Immature natural killer cell (primary cell): ENCODE results near the gene GPNMB. TPM values are rescaled to one million over a fixed set of nuclear protein-coding genes. Genes with fewer than 3 reads are reported as not detected.
"Not testable (repeated sequence)": the region's sequence is repeated elsewhere in the genome, so short reads cannot be mapped to it uniquely, and the experiment has no call there.

Experiments used
- DNase-seq, 3 donors: peaks; one replicate each; pipeline ENCODE4 v3.0.0; 2022; ENCODE audit warnings: mixed read lengths in 1 of 3
- H3K27ac Mint-ChIP-seq, 6 donors: one replicate each; pipeline ENCODE4 v1.8.0; 2020; ENCODE audit warnings: mixed read lengths in 6 of 6, mild to moderate bottlenecking in 5 of 6, inconsistent platforms in 4 of 6, moderate library complexity in 3 of 6
- H3K27me3 Mint-ChIP-seq, 3 donors: one replicate each; pipeline ENCODE4 v1.8.0; 2020 to 2021; ENCODE audit warnings: low read depth in 3 of 3, mild to moderate bottlenecking in 3 of 3, mixed read lengths in 3 of 3, moderate library complexity in 3 of 3, inconsistent platforms in 1 of 3
- H3K36me3 Mint-ChIP-seq, 3 donors: one replicate each; pipeline ENCODE4 v1.8.0; 2020; ENCODE audit warnings: mixed read lengths in 3 of 3, inconsistent platforms in 2 of 3, mild to moderate bottlenecking in 2 of 3
- H3K4me1 Mint-ChIP-seq, 2 donors: one replicate each; pipeline ENCODE4 v1.8.0; 2020; ENCODE audit warnings: inconsistent platforms in 2 of 2, mild to moderate bottlenecking in 2 of 2, mixed read lengths in 2 of 2, moderate library complexity in 1 of 2
- H3K4me3 Mint-ChIP-seq, 5 donors: one replicate each; pipeline ENCODE4 v1.8.0; 2020; ENCODE audit warnings: mild to moderate bottlenecking in 5 of 5, mixed read lengths in 5 of 5, inconsistent platforms in 3 of 5, moderate library complexity in 3 of 5
- H3K9me3 Mint-ChIP-seq, 6 donors: one replicate each; pipeline ENCODE4 v1.8.0; 2020; ENCODE audit warnings: mild to moderate bottlenecking in 6 of 6, mixed read lengths in 6 of 6, inconsistent platforms in 4 of 6, moderate library complexity in 3 of 6
- polyA plus RNA-seq, 3 donors: library from polyadenylated mRNA; unstranded; fragments of 300-500 nt; fragmentation: Illumina TruSeq; gene quantifications; one replicate each; pipeline ENCODE4 v1.2.3, GENCODE V29; 2021

GPNMB gene
- polyA plus RNA-seq = not detected

DNA sequence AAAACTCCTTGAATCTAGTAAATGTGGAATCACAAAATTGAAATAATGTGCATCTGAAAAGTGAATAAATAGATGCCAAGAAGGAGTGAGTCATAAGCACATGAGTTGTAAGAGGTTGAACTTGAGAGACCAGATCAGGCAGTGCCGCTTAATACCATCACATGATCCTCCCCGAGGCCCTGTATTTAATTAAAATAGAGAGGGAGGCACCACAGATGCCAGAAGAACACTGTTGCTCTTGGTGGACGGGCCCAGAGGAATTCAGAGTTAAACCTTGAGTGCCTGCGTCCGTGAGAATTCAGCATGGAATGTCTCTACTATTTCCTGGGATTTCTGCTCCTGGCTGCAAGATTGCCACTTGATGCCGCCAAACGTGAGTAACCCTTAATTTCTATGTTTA lies at the start of gene GPNMB:
Gene GPNMB (plus strand): TSS at position 221 of the 400 bp plus-strand sequence. CDS start 83 bp downstream, at position 304.
- H3K9me3 Mint-ChIP-seq = no peaks in the 10 kb centered on the region
- no peaks in the 10 kb centered on the region for H3K4me1 Mint-ChIP-seq
- H3K27ac Mint-ChIP-seq = no peak within 1 kb of the TSS
- no peak within 1 kb of the TSS for H3K4me3 Mint-ChIP-seq
- no peak for DNase-seq
- H3K27me3 Mint-ChIP-seq = peaks cover 9 to 22% (median 18%) of the 10 kb centered on the region in 3 donors
- H3K36me3 Mint-ChIP-seq = peaks cover 0 to 5% (median 4%) of the 10 kb centered on the region in 3 donors

DNA sequence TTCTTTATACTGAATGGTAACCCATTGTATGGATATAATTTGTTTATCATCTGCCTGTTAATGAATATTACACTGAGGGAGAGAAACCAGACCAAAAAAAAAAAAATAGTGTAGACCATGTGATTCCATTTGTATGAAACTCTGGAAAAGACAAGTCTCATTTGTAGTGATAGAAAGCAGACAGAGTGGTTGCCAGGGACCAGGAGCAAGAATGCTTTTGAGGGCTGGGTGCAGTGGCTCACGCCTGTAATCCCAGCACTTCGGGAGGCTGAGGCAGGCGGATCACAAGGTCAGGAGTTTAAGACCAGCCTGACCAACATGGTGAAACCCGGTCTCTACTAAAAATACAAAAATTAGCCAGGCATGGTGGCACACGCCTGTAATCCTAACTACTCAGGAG lies 48.8 kb upstream of the GPNMB start:
- H3K4me1 Mint-ChIP-seq, H3K9me3 Mint-ChIP-seq, H3K4me3 Mint-ChIP-seq, DNase-seq, H3K27me3 Mint-ChIP-seq: not testable (repeated sequence)
- Mint-ChIP-seq H3K27ac (peak overlapping the region in 2 of 6 donors; percentile 12 to 55), H3K36me3 (peaks cover 15 to 41% (median 27%) of the 10 kb centered on the region in 3 donors)

DNA sequence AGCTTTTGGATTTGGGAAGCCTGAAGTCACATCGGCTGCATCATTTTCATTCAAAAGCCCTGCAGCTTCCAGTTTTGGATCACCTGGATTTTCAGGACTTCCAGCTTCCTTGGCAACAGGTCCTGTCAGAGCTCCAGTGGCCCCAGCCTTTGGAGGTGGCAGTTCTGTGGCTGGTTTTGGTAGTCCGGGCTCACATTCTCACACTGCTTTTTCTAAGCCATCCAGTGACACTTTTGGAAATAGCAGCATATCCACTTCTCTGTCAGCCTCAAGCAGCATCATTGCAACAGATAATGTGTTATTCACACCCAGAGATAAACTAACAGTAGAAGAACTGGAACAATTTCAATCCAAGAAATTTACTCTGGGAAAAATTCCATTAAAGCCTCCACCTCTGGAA lies 46.2 kb upstream of the GPNMB start:
- peaks cover 26 to 54% (median 34%) of the 10 kb centered on the region in 3 donors for H3K36me3 Mint-ChIP-seq
- peaks cover 0 to under 1% (median 0%) of the 10 kb centered on the region in 3 donors for H3K27me3 Mint-ChIP-seq
- no peak overlapping the region for H3K27ac Mint-ChIP-seq
- H3K9me3 Mint-ChIP-seq = no peaks in the 10 kb centered on the region
- DNase-seq = no peak
- peaks cover under 1 to 2% of the 10 kb centered on the region in 2 donors for H3K4me1 Mint-ChIP-seq
- no peak overlapping the region for H3K4me3 Mint-ChIP-seq

DNA sequence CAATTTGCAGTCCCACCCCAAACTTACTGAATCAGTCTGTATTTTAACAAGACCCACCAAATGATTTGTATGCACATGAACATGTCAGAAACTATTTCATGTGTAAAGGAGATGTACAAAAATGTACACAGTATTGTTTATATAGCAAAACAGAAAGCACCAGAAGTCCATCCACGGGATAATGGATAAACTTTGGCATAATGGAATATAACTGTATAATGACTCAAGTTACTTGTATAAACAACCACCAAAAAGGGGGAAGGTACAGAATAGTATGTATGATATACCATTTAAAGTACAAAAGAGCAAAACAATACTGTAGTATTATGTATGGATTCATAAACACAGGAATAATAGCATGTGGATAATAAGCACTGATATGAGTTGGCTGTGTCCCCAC lies 42.3 kb upstream of the GPNMB start:
- H3K4me1 Mint-ChIP-seq = peaks cover 10 to 17% of the 10 kb centered on the region in 2 donors
- no peak for DNase-seq
- peaks cover 24 to 49% (median 30%) of the 10 kb centered on the region in 3 donors for H3K36me3 Mint-ChIP-seq
- peaks cover 0 to 4% (median 3%) of the 10 kb centered on the region in 3 donors for H3K27me3 Mint-ChIP-seq
- H3K4me3 Mint-ChIP-seq = no peak overlapping the region
- H3K27ac Mint-ChIP-seq = no peak overlapping the region
- H3K9me3 Mint-ChIP-seq = no peaks in the 10 kb centered on the region

DNA sequence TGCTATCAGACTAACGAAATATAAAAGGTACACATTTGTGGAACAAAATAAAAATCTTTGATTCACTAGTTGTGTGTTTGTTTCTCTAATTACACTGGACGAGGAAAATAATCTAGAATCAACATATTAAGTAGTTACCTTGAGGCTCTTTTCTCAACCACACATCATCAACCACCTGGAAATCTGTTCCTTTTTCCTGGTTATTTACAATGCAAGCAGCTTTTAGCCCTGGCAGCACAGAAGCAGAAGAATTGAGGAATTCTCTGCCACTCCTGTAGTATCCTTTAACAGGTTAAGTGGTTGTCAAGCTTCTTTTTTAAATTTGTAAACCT lies 41.0 kb upstream of the GPNMB start:
- Mint-ChIP-seq H3K27ac (peak overlapping the region in 4 of 6 donors; percentile 21 to 86 (median 53)), H3K36me3 (peaks cover 22 to 38% (median 24%) of the 10 kb centered on the region in 3 donors), H3K27me3 (peaks cover 0 to 4% (median 3%) of the 10 kb centered on the region in 3 donors), H3K4me1 (peaks cover 10 to 17% of the 10 kb centered on the region in 2 donors), H3K4me3 (peak overlapping the region; percentile 23 to 76 (median 41)), H3K9me3 (no peaks in the 10 kb centered on the region)
- no peak for DNase-seq

DNA sequence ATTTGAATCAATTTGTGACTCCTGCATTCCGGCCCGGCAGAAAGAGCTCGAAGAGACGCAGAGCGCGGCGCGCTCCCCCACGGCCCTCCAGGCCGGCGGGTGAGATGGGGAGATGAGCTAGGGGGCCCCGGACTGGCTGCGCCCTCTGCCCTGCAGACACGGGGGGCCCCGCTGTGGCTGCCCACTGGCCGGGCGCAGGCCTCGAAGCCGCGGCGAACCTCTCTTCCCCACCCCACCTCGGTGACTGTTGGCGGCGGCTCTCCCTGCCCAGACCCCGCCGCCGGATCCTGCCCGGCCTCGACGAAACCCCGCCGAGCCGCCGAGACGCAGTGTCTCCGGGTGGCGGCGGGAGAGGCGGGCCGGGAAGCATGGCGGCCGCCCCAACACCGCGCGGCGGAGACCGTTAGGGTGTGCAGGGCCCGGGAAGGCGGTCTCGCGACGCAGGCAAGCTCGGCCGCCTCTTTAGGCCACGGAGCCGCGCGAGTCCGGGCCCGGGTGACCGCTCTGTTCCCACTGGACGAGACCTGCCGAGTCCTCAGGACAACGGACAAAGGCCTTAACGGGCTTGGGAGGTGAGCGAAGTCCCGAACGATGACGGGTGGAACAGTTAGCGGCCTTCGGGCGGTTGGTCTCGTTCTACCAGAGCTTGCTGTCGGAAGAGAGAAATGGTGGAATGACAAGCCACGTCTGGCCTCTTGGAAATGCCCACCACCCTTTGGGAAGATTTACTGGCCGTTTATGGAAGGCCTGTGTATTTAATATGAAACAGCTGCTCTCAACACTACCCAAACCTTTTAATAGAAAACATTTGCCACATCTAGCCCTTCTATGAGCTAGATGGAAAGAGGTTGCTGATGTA lies 40.4 kb upstream of the GPNMB start:
- H3K4me3 Mint-ChIP-seq = peak overlapping the region; percentile 23 to 76 (median 41)
- H3K4me1 Mint-ChIP-seq = peaks cover 10 to 17% of the 10 kb centered on the region in 2 donors
- no peaks in the 10 kb centered on the region for H3K9me3 Mint-ChIP-seq
- peak overlapping the region in 5 of 6 donors; percentile 21 to 91 (median 47) for H3K27ac Mint-ChIP-seq
- H3K27me3 Mint-ChIP-seq = peaks cover 0 to 4% (median 3%) of the 10 kb centered on the region in 3 donors
- DNase-seq = peak in 2 of 3 donors; percentile 13 to 19
- H3K36me3 Mint-ChIP-seq = peaks cover 21 to 32% (median 23%) of the 10 kb centered on the region in 3 donors

DNA sequence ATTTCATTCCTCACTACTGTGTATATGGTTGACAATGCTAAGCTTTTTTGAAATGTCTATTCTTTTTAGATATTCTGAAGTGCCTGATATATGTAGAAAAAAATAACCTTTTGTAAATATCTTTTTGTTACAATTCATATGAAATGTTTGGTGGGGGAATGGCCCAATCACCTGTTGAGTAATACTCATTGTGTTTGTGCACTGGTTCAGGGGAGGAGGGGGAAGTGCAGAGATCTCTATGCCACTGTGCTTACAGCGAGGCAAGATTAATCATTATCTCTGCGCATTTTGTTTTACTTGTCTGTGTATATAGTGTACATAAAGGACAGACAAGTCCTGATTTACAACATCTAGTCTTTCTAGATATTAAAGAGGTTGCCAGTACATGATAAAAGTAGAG lies 39.6 kb upstream of the GPNMB start:
- peak overlapping the region in 1 of 6 donors; percentile 91 for H3K27ac Mint-ChIP-seq
- H3K4me1 Mint-ChIP-seq = peaks cover 10 to 17% of the 10 kb centered on the region in 2 donors
- H3K27me3 Mint-ChIP-seq = peaks cover 0 to 4% (median 3%) of the 10 kb centered on the region in 3 donors
- peaks cover 15 to 30% (median 17%) of the 10 kb centered on the region in 3 donors for H3K36me3 Mint-ChIP-seq
- DNase-seq = no peak
- H3K4me3 Mint-ChIP-seq = peak overlapping the region in 2 of 5 donors; percentile 41 to 76
- no peaks in the 10 kb centered on the region for H3K9me3 Mint-ChIP-seq

DNA sequence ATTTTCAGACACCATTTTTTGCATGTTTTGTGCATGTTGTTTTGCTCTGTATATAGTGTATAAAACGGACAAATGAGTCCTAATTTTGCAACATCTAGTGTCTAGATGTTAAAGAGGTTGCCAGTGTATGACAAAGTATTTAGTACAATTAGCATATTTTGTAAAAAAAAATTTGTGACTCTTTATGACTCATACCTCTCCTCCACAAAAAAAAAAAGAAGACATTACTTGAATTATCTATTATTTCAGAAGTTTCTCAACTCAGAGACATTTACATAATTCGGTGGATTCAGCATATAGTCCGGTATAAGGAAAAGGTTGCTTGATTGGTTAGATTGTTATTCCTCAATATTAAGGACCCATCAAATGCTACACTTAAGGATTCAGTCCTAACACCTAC lies 38.7 kb upstream of the GPNMB start:
- no peak overlapping the region for H3K4me3 Mint-ChIP-seq
- no peaks in the 10 kb centered on the region for H3K9me3 Mint-ChIP-seq
- H3K27ac Mint-ChIP-seq = no peak overlapping the region
- H3K4me1 Mint-ChIP-seq = peaks cover 10 to 17% of the 10 kb centered on the region in 2 donors
- DNase-seq = no peak
- H3K36me3 Mint-ChIP-seq = peaks cover 15 to 30% (median 17%) of the 10 kb centered on the region in 3 donors
- peaks cover 0 to 4% (median 3%) of the 10 kb centered on the region in 3 donors for H3K27me3 Mint-ChIP-seq

DNA sequence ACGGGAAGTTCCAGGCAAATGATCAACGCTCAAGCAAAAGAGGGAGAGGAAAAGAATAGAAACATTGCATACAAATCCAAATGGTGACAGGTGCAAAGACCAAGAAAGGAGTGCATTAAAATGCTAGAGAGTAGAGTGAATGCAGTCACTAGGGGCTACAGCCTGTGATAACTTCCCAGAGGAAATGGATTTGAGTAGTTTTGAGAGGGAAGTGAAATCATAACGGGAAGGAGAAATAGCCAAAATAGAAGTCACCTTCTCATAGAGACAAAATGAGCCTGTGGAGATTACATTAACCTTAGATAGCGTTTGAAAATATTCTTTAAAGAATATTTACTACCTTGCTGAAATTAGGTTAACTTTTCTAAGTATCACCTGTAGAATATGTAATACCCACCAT lies 38.3 kb upstream of the GPNMB start:
- Mint-ChIP-seq H3K27ac (no peak overlapping the region), H3K4me3 (no peak overlapping the region), H3K36me3 (peaks cover 14 to 26% (median 14%) of the 10 kb centered on the region in 3 donors), H3K9me3 (no peaks in the 10 kb centered on the region), H3K4me1 (peaks cover 10 to 17% of the 10 kb centered on the region in 2 donors), H3K27me3 (peaks cover 0 to 4% (median 3%) of the 10 kb centered on the region in 3 donors)
- no peak for DNase-seq

DNA sequence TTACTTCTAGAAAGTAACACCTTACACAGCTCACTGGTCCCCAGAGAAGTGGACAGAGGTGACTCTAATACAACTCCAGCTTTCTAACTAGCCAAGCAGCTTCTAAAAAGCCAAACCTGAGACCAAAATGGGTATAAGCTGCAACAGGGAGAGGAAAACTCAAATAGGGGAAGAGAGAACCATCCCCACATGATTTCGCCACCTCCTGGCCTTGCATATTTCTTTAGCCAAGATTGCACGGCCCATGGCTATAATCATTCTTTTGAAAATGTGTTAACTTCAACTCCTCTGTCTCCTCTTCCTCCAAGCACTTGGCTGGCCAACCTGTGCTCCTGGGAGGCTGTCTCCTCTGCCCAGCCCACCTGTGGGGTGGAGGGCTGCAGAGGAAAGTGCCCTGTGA lies 36.1 kb upstream of the GPNMB start:
- H3K27ac Mint-ChIP-seq = no peak overlapping the region
- DNase-seq = no peak
- no peaks in the 10 kb centered on the region for H3K9me3 Mint-ChIP-seq
- no peak overlapping the region for H3K4me3 Mint-ChIP-seq
- H3K27me3 Mint-ChIP-seq = peaks cover 0 to 3% (median under 1%) of the 10 kb centered on the region in 3 donors
- peaks cover 7 to 13% of the 10 kb centered on the region in 2 donors for H3K4me1 Mint-ChIP-seq
- peaks cover 1 to 6% (median 5%) of the 10 kb centered on the region in 3 donors for H3K36me3 Mint-ChIP-seq

DNA sequence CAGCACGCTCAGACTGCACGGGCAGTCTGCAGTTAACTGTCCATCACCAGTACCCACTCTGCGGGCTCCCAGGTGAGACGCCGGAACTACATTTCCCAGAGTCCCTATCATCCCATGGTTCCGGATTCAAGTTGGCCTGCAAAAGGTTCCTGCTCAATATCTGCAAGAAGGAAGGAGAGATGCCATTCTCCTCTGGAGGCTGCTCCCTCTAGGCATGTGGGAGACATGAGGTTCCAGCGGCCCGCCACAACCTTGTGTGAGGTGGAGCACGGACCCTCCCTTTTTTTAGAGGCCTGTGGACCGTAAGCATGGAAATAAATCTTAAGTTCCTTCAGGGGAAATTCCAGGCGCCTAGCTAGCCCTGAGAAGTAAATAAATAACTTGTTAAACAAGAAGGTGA lies 35.0 kb upstream of the GPNMB start:
- peaks cover 0 to 2% (median 0%) of the 10 kb centered on the region in 3 donors for H3K27me3 Mint-ChIP-seq
- no peaks in the 10 kb centered on the region for H3K9me3 Mint-ChIP-seq
- peaks cover 0 to 4% (median 2%) of the 10 kb centered on the region in 3 donors for H3K36me3 Mint-ChIP-seq
- no peak for DNase-seq
- no peak overlapping the region for H3K27ac Mint-ChIP-seq
- no peak overlapping the region for H3K4me3 Mint-ChIP-seq
- H3K4me1 Mint-ChIP-seq = peaks cover 3 to 7% of the 10 kb centered on the region in 2 donors

DNA sequence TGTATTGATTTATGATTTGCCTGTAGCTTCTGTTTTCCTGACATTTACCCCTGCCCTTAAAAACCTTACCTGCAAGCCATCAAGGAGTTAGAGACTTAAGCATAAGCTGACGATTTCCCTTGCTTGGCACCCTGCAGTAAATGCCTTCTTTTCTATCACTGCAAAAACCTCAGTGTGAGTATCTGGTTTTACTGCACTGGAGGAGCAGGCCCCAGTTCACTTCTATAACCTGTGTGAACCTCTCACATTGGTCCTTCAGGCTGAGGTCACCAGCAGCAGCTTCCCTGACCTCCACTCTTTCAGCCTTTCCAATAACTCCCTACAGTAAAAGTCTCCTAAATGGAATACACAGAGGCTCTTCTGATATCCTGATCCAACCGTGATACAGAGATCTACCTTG lies 34.2 kb upstream of the GPNMB start:
- Mint-ChIP-seq H3K4me3 (no peak overlapping the region), H3K27me3 (no peaks in the 10 kb centered on the region), H3K9me3 (no peaks in the 10 kb centered on the region), H3K4me1 (peaks cover 0 to 1% of the 10 kb centered on the region in 2 donors), H3K27ac (no peak overlapping the region), H3K36me3 (no peaks in the 10 kb centered on the region)
- DNase-seq = no peak

DNA sequence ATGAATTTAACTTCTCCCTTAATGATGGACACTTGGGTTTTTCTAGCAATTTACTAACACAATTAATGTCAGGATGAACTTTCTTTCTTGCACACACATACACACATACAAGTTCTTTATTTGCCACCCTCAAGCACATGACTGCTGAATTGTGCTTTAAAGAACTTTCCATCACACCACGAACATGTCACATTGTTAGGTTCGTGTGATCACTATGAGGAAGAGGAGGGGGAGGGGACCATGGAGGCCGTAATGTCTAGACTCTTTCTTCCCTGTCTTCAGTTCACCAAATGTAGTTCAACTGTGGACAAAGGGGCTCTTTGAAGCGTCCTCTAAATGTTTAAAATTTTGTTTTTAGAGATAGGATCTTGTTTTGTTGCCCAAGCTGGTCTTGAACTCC lies 33.7 kb upstream of the GPNMB start:
- no peaks in the 10 kb centered on the region for H3K9me3 Mint-ChIP-seq
- peaks cover 0 to 1% of the 10 kb centered on the region in 2 donors for H3K4me1 Mint-ChIP-seq
- no peak for DNase-seq
- no peak overlapping the region for H3K27ac Mint-ChIP-seq
- peaks cover 0 to 2% (median 0%) of the 10 kb centered on the region in 3 donors for H3K27me3 Mint-ChIP-seq
- H3K4me3 Mint-ChIP-seq = no peak overlapping the region
- H3K36me3 Mint-ChIP-seq = no peaks in the 10 kb centered on the region

DNA sequence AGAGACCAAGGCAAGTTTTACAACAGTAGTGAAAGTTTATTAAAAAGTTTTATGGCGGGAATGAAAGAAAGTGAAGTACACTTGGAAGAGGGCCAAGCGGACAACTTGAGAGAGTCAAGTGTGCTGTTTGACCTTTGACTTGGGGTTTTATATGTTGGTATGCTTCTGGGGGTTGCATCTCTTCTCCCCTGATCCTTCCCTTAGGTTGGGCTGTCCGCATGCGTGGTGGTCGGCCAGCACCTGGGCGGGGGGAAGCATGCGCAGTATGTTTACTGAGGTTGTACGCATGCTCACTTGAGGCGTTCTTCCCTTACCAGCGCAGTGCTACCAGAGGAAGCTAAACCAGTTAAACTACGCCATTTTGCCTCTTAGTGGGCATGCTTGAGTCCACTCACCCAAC lies 32.8 kb upstream of the GPNMB start:
- Mint-ChIP-seq H3K9me3 (peaks cover 0 to 2% (median 0%) of the 10 kb centered on the region in 6 donors), H3K27ac (no peak overlapping the region), H3K27me3 (peaks cover 0 to 3% (median 0%) of the 10 kb centered on the region in 3 donors), H3K4me1 (no peaks in the 10 kb centered on the region), H3K36me3 (no peaks in the 10 kb centered on the region), H3K4me3 (no peak overlapping the region)
- no peak for DNase-seq
